Liver (tissue), 9 donors: ENCODE data around the gene TXNDC17. TPM values are rescaled to one million over a fixed set of nuclear protein-coding genes. Genes with fewer than 3 reads are reported as not detected.

Experiments
- DNase-seq: peaks from one replicate; pipeline ENCODE4 v3.0.0-alpha.2; 2017; ENCODE audit warnings: low spot score
- H3K27ac ChIP-seq, 2 donors: one replicate each; pipeline ENCODE4 v1.7.0; 2013; ENCODE audit warnings: inconsistent platforms in 2 of 2, low read length in 2 of 2, control low read depth in 1 of 2, low read depth in 1 of 2, mild to moderate bottlenecking in 1 of 2
- H3K27me3 ChIP-seq, 4 donors: one replicate each; pipeline versions ENCODE4 v1.6.1 to v1.7.0; 2013; ENCODE audit warnings: low read length in 3 of 4, inconsistent platforms in 1 of 4, mild to moderate bottlenecking in 1 of 4, moderate library complexity in 1 of 4; ENCODE audit not compliant: control insufficient read depth in 4 of 4, insufficient read depth in 4 of 4
- H3K36me3 ChIP-seq, 4 donors: one replicate each; pipeline versions ENCODE4 v1.6.1 to v1.7.0; 2013; ENCODE audit warnings: low read length in 3 of 4, mild to moderate bottlenecking in 3 of 4, low read depth in 1 of 4, moderate library complexity in 1 of 4; ENCODE audit not compliant: control insufficient read depth in 4 of 4, insufficient read depth in 3 of 4
- H3K4me1 ChIP-seq, 4 donors: one replicate each; pipeline versions ENCODE4 v1.6.1 to v1.7.0; 2013; ENCODE audit warnings: low read length in 3 of 4, mild to moderate bottlenecking in 3 of 4, moderate library complexity in 1 of 4; ENCODE audit not compliant: control insufficient read depth in 4 of 4, insufficient read depth in 4 of 4
- H3K4me3 ChIP-seq, 3 donors: one replicate each; pipeline versions ENCODE4 v1.6.1 to v1.7.0; 2013; ENCODE audit warnings: low read length in 3 of 3, control low read depth in 1 of 3, low read depth in 1 of 3, mild to moderate bottlenecking in 1 of 3
- H3K9ac ChIP-seq, 2 donors: one replicate each; pipeline ENCODE4 v1.7.0; 2013; ENCODE audit warnings: low read length in 2 of 2, mild to moderate bottlenecking in 2 of 2, moderate library complexity in 2 of 2, control low read depth in 1 of 2, low read depth in 1 of 2
- H3K9me3 ChIP-seq, 4 donors: one replicate each; pipeline versions ENCODE4 v1.6.1 to v1.7.0; 2013; ENCODE audit warnings: low read length in 3 of 4; ENCODE audit not compliant: control insufficient read depth in 4 of 4
- ATF3 ChIP-seq: IDR thresholded peaks from 2 replicates; pipeline ENCODE4 v1.6.1; 2016; ENCODE audit warnings: antibody characterized with exemption
- CTCF ChIP-seq: fragments of 150-350 bp; IDR thresholded peaks from 2 replicates; pipeline ENCODE4 v1.5.1; 2017; ENCODE audit warnings: improper control_type of control experiment, low read depth, low read length; ENCODE audit not compliant: missing input control
- EGR1 ChIP-seq, 2 donors: IDR thresholded peaks; 2 replicates each; pipeline ENCODE4 v1.6.1; 2016 to 2018; ENCODE audit warnings: antibody characterized with exemption in 2 of 2, low read depth in 2 of 2
- FOXA1 ChIP-seq: IDR thresholded peaks from 2 replicates; pipeline ENCODE4 v1.6.1; 2016; ENCODE audit warnings: antibody characterized with exemption
- FOXA2 ChIP-seq: IDR thresholded peaks from 2 replicates; pipeline ENCODE4 v1.6.1; 2016; ENCODE audit warnings: antibody characterized with exemption
- GABPA ChIP-seq, 2 donors: IDR thresholded peaks in 1 of 2; conservative IDR thresholded peaks in 1 of 2; 2 replicates each; pipeline ENCODE4 v1.6.1; 2016; ENCODE audit warnings: antibody characterized with exemption in 2 of 2, mild to moderate bottlenecking in 1 of 2, moderate library complexity in 1 of 2
- HNF4A ChIP-seq, 2 donors: conservative IDR thresholded peaks; 2 replicates each; pipeline ENCODE4 v1.6.1; 2016; ENCODE audit warnings: antibody characterized with exemption in 2 of 2, mild to moderate bottlenecking in 2 of 2
- HNF4G ChIP-seq: IDR thresholded peaks from 2 replicates; pipeline ENCODE4 v1.6.1; 2016; ENCODE audit warnings: antibody characterized with exemption
- JUND ChIP-seq, 2 donors: IDR thresholded peaks; 2 replicates each; pipeline ENCODE4 v1.6.1; 2016; ENCODE audit warnings: antibody characterized with exemption in 2 of 2
- NR2F2 ChIP-seq: IDR thresholded peaks from 2 replicates; pipeline ENCODE4 v1.6.1; 2016; ENCODE audit warnings: antibody characterized with exemption
- RAD21 ChIP-seq, 2 donors: IDR thresholded peaks; 2 replicates each; pipeline ENCODE4 v1.6.1; 2016; ENCODE audit warnings: antibody characterized with exemption in 2 of 2, mild to moderate bottlenecking in 2 of 2
- RXRA ChIP-seq, 2 donors: IDR thresholded peaks; 2 replicates each; pipeline ENCODE4 v1.6.1; 2017 to 2018; ENCODE audit warnings: antibody characterized with exemption in 2 of 2, mild to moderate bottlenecking in 1 of 2
- TAF1 ChIP-seq: conservative IDR thresholded peaks from 2 replicates; pipeline ENCODE4 v1.6.1; 2016; ENCODE audit warnings: antibody characterized with exemption, mild to moderate bottlenecking
- YY1 ChIP-seq: IDR thresholded peaks from 2 replicates; pipeline ENCODE4 v1.6.1; 2016; ENCODE audit warnings: antibody characterized with exemption, mild to moderate bottlenecking
- ZBTB33 ChIP-seq: IDR thresholded peaks from 2 replicates; pipeline ENCODE4 v1.6.1; 2016; ENCODE audit warnings: antibody characterized with exemption
- WGBS: extraction: QIAGEN DNeasy Blood & Tissue Kit; methylation state at CpG from one replicate; pipeline ENCODE4 v1.1.7; 2013; 5-methylcytosine and 5-hydroxymethylcytosine counted together
- polyA plus RNA-seq, 2 donors: library from polyadenylated mRNA; stranded (reverse) in 1 of 2; unstranded in 1 of 2; fragments of 200-250 nt in 1 of 2; fragments of >200 nt in 1 of 2; fragmentation: Nextera tagmentation in 1 of 2; extraction: Ambion mirVana in 1 of 2; gene quantifications; one replicate each; pipeline versions ENCODE4 v1.2.1 to v1.2.3, GENCODE V29; 2013 to 2015
- total RNA-seq, 2 donors: library from RNA; depleted of rRNA; stranded (reverse); fragments of >200 nt; gene quantifications; one replicate each; pipeline ENCODE4 v1.2.3, GENCODE V29; 2014
- TF ChIP-seq, protein P1 (sequence below): IDR thresholded peaks from 2 replicates; pipeline ENCODE4 v1.6.1; 2016; ENCODE audit warnings: antibody characterized with exemption
- TF ChIP-seq, protein P2 (sequence below): IDR thresholded peaks from 2 replicates; pipeline ENCODE4 v1.6.1; 2016; ENCODE audit warnings: antibody characterized with exemption, mild to moderate bottlenecking
- donor health status: healthy.
- donor health status: healthy.
- donor health status: healthy.
- donor health status: healthy.
- donor health status: healthy.

Gene TXNDC17
- total and polyA plus RNA-seq, 4 donors, result 32.9 to 329 (median 99.6) TPM

- peaks cover 2 to 19% (median 9%) of the 10 kb centered on the region in 4 donors for H3K36me3 ChIP-seq
- peaks cover 3 to 34% (median 26%) of the 10 kb centered on the region in 4 donors for H3K4me1 ChIP-seq
- H3K9ac ChIP-seq, result no peak overlapping the region
- no peak overlapping the region for H3K4me3 ChIP-seq
- H3K27me3 ChIP-seq, result no peaks in the 10 kb centered on the region
- H3K9me3 ChIP-seq, result no peaks in the 10 kb centered on the region
- TF ChIP-seq ZBTB33, result no peak
- TF ChIP-seq HNF4G, result no peak
- TF ChIP-seq HNF4A (conservative IDR thresholded peaks at IDR 0.05), result no peak
- no peak for TF ChIP-seq TAF1
- TF ChIP-seq EGR1 (IDR thresholded peaks at IDR 0.05; ENCODE audit: low read depth in 2 of 2), result no peak
- no peak for TF ChIP-seq YY1
- TF ChIP-seq, protein P1, sequence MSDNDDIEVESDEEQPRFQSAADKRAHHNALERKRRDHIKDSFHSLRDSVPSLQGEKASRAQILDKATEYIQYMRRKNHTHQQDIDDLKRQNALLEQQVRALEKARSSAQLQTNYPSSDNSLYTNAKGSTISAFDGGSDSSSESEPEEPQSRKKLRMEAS, result no peak
- TF ChIP-seq FOXA1, result no peak
- no peak for TF ChIP-seq CTCF
- no peak for TF ChIP-seq GABPA (IDR thresholded peaks at IDR 0.05 in 1 of 2, conservative IDR thresholded peaks at IDR 0.05 in 1 of 2)
- TF ChIP-seq NR2F2, result no peak
- no peak for TF ChIP-seq RAD21 (IDR thresholded peaks at IDR 0.05)
- TF ChIP-seq RXRA (IDR thresholded peaks at IDR 0.05), result no peak
- no peak for TF ChIP-seq JUND (IDR thresholded peaks at IDR 0.05)
- TF ChIP-seq ATF3, result no peak
- WGBS, result 49% methylated on average over 2 of the region's 2 CpGs
- DNase-seq, result no peak
- H3K27ac ChIP-seq, result peak overlapping the region in 1 of 2 donors; percentile 13
Measured at GRCh38 chr17:6642592-6642991, 1.7 kb downstream of the TXNDC17 start.

DNA sequence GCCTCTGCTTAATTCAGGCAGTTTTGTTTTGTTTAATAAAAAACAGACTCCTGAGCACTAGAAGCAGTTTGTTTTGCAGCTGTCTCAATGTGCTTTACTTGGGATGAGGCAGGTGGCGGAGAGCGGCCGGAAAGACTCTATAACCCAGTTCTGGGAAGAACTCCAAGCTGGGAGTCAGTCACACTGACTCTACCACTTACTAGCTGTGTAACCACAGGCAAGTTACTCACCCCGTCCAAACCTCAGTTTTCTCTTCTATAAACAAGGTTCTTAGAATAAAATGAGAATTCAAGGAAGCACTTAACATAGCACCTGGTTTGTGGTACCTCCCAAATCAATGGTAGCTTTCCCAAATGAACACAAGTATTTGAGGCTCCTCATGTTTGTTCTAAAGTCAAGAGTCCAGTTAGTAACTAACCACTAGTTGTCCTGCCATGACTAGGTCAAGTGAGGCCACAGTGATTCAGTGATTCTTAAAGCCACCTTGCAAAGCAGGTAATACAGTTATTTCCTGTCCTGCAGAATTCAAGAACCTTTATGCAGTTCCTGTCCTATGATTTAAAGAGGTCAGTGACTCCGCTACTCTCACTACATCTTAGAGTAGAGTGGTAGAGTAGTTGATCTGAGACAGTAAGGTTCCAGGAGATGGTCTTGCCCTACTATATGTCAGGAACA is 2.7 kb downstream of the TXNDC17 start:
- H3K9ac ChIP-seq, result no peak overlapping the region
- H3K36me3 ChIP-seq, result peaks cover 2 to 19% (median 11%) of the 10 kb centered on the region in 4 donors
- H3K27ac ChIP-seq, result no peak overlapping the region
- no peaks in the 10 kb centered on the region for H3K27me3 ChIP-seq
- H3K4me3 ChIP-seq, result no peak overlapping the region
- no peak for DNase-seq
- H3K9me3 ChIP-seq, result no peaks in the 10 kb centered on the region
- H3K4me1 ChIP-seq, result peaks cover 4 to 41% (median 28%) of the 10 kb centered on the region in 4 donors
- WGBS, result 92% methylated on average over 5 of the region's 5 CpGs
- no peak for TF ChIP-seq NR2F2
- no peak for TF ChIP-seq FOXA2
- TF ChIP-seq, protein P2, sequence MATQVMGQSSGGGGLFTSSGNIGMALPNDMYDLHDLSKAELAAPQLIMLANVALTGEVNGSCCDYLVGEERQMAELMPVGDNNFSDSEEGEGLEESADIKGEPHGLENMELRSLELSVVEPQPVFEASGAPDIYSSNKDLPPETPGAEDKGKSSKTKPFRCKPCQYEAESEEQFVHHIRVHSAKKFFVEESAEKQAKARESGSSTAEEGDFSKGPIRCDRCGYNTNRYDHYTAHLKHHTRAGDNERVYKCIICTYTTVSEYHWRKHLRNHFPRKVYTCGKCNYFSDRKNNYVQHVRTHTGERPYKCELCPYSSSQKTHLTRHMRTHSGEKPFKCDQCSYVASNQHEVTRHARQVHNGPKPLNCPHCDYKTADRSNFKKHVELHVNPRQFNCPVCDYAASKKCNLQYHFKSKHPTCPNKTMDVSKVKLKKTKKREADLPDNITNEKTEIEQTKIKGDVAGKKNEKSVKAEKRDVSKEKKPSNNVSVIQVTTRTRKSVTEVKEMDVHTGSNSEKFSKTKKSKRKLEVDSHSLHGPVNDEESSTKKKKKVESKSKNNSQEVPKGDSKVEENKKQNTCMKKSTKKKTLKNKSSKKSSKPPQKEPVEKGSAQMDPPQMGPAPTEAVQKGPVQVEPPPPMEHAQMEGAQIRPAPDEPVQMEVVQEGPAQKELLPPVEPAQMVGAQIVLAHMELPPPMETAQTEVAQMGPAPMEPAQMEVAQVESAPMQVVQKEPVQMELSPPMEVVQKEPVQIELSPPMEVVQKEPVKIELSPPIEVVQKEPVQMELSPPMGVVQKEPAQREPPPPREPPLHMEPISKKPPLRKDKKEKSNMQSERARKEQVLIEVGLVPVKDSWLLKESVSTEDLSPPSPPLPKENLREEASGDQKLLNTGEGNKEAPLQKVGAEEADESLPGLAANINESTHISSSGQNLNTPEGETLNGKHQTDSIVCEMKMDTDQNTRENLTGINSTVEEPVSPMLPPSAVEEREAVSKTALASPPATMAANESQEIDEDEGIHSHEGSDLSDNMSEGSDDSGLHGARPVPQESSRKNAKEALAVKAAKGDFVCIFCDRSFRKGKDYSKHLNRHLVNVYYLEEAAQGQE, result no peak
- TF ChIP-seq ZBTB33, result no peak
- TF ChIP-seq TAF1, result no peak
- TF ChIP-seq, protein P1, result no peak
- no peak for TF ChIP-seq RAD21 (IDR thresholded peaks at IDR 0.05)
- no peak for TF ChIP-seq ATF3
- TF ChIP-seq CTCF, result no peak
- no peak for TF ChIP-seq GABPA (IDR thresholded peaks at IDR 0.05 in 1 of 2, conservative IDR thresholded peaks at IDR 0.05 in 1 of 2)
- TF ChIP-seq JUND (IDR thresholded peaks at IDR 0.05), result no peak
- no peak for TF ChIP-seq YY1
- TF ChIP-seq HNF4G, result no peak
